B cell (primary cell): Measurements from ENCODE around the gene ULK4. TPM values are rescaled to one million over a fixed set of nuclear protein-coding genes. Genes with fewer than 3 reads are reported as not detected.

Experiments
- ATAC-seq: fragments of 200-7000 bp; cut with Tn5 transposase; one replicate; pipeline ENCODE4 v1.10.0; 2021; ENCODE audit warnings: low read depth, mild to moderate bottlenecking, moderate number of reproducible peaks, moderate library complexity
- CTCF ChIA-PET: fragments of 350-600 bp; sonication (Branson Sonifier 250); formaldehyde crosslinking; loops from one replicate; lab custom pipeline; 2021; ENCODE audit warnings: antibody characterized with exemption, inconsistent platforms; lab: Charles Lee
- POLR2A ChIA-PET: fragments of 350-600 bp; sonication (Branson Sonifier 250); formaldehyde crosslinking; loops from one replicate; lab custom pipeline; 2021; ENCODE audit warnings: antibody characterized with exemption; lab: Charles Lee
- DNase-seq: peaks from one replicate; pipeline ENCODE4 v3.0.0; 2013
- H2AFZ ChIP-seq: 2 replicates; pipeline ENCODE4 v1.6.1; 2012; ENCODE audit warnings: mild to moderate bottlenecking, low read depth, low read length; ENCODE audit not compliant: insufficient read depth, poor library complexity, severe bottlenecking
- H3K27ac ChIP-seq, 2 donors: 1 replicate in 1 of 2; 2 replicates in 1 of 2; pipeline ENCODE4 v1.5.1; 2012 to 2013; ENCODE audit warnings: low read length in 2 of 2, mild to moderate bottlenecking in 2 of 2, moderate library complexity in 1 of 2
- H3K27me3 ChIP-seq, 4 experiments: fragments of 200-600 bp in 1 of 4; sonication (generic) in 1 of 4; replicated peaks in 1 of 4; 1 replicate in 2 of 4; 2 replicates in 2 of 4; pipeline versions ENCODE4 v1.6.1 to v1.7.0; 2013 to 2016; ENCODE audit warnings: low read length in 3 of 4, mild to moderate bottlenecking in 2 of 4, mixed read lengths in 1 of 4, moderate library complexity in 1 of 4; ENCODE audit not compliant: insufficient read depth in 4 of 4, control insufficient read depth in 3 of 4; ENCODE audit errors: control extremely low read depth in 1 of 4
- H3K36me3 ChIP-seq, 2 experiments: replicated peaks in 1 of 2; 1 replicate in 1 of 2; 2 replicates in 1 of 2; pipeline versions ENCODE4 v1.6.1 to v1.7.1; 2013; ENCODE audit warnings: low read length in 1 of 2; ENCODE audit not compliant: insufficient read depth in 2 of 2, control insufficient read depth in 1 of 2; ENCODE audit errors: control extremely low read depth in 1 of 2, extremely low read depth in 1 of 2
- H3K4me1 ChIP-seq, 2 donors: fragments of 200-600 bp in 1 of 2; sonication (generic) in 1 of 2; 1 replicate in 1 of 2; 2 replicates in 1 of 2; pipeline versions ENCODE4 v1.5.1 to v1.6.1; 2013 to 2017; ENCODE audit warnings: low read length in 2 of 2; ENCODE audit not compliant: control insufficient read depth in 2 of 2, insufficient read depth in 2 of 2
- H3K4me2 ChIP-seq: replicated peaks from 2 replicates; pipeline ENCODE3; 2012; ENCODE audit warnings: mild to moderate bottlenecking, low read depth, low read length; ENCODE audit not compliant: poor library complexity, severe bottlenecking
- H3K4me3 ChIP-seq, 5 experiments: fragments of 200-600 bp in 1 of 5; sonication (generic) in 1 of 5; 1 replicate in 3 of 5; 2 replicates in 2 of 5; pipeline versions ENCODE4 v1.5.1 to v1.7.0; 2011 to 2016; ENCODE audit warnings: low read length in 4 of 5, mild to moderate bottlenecking in 4 of 5, low read depth in 2 of 5, control low read depth in 1 of 5, moderate library complexity in 1 of 5; ENCODE audit not compliant: insufficient read depth in 1 of 5; ENCODE audit errors: control extremely low read depth in 1 of 5, extremely low read depth in 1 of 5
- H3K79me2 ChIP-seq: fragments of 200-600 bp; sonication (generic); one replicate; pipeline ENCODE4 v1.6.0; 2016; ENCODE audit warnings: low read length; ENCODE audit not compliant: control insufficient read depth, insufficient read depth
- H3K9ac ChIP-seq: fragments of 200-600 bp; sonication (generic); 2 replicates; pipeline ENCODE4 v1.6.1; 2017; ENCODE audit warnings: mild to moderate bottlenecking, low read length, moderate library complexity
- H3K9me3 ChIP-seq, 3 donors: one replicate each; pipeline versions ENCODE4 v1.6.1 to v1.7.1; 2013; ENCODE audit warnings: low read length in 2 of 3; ENCODE audit not compliant: control insufficient read depth in 2 of 3, insufficient read depth in 1 of 3; ENCODE audit errors: control extremely low read depth in 1 of 3
- H4K20me1 ChIP-seq: 2 replicates; pipeline ENCODE4 v1.6.0; 2012; ENCODE audit warnings: mild to moderate bottlenecking, low read length; ENCODE audit not compliant: insufficient read depth, control insufficient read depth, poor library complexity, severe bottlenecking
- H3K27ac Mint-ChIP-seq: one replicate; pipeline ENCODE4 v1.8.0; 2021; ENCODE audit warnings: mixed read lengths
- H3K27me3 Mint-ChIP-seq: one replicate; pipeline ENCODE4 v1.8.0; 2021; ENCODE audit warnings: mixed read lengths
- H3K4me1 Mint-ChIP-seq: one replicate; pipeline ENCODE4 v1.8.0; 2021; ENCODE audit warnings: mixed read lengths
- H3K4me3 Mint-ChIP-seq: one replicate; pipeline ENCODE4 v1.8.0; 2021; ENCODE audit warnings: mixed read lengths
- H3K9me3 Mint-ChIP-seq: one replicate; pipeline ENCODE4 v1.8.0; 2022; ENCODE audit warnings: mixed read lengths; ENCODE audit not compliant: insufficient read depth
- EZH2 ChIP-seq: IDR thresholded peaks from 2 replicates; pipeline ENCODE4 v1.6.1; 2012; ENCODE audit warnings: borderline replicate concordance, low read depth, mild to moderate bottlenecking, moderate library complexity, low read length; ENCODE audit not compliant: insufficient read depth, poor library complexity, severe bottlenecking
- WGBS: methylation state at CpG from one replicate; pipeline ENCODE4 v1.1.5; 2013; ENCODE audit warnings: missing lambda C conversion rate; ENCODE audit not compliant: insufficient coverage; 5-methylcytosine and 5-hydroxymethylcytosine counted together
- intact Hi-C: fragments of 100-400 bp; cut with micrococcal nuclease; formaldehyde crosslinking; loops from one replicate; pipeline ENCODE4 v1.10.0; 2022
- polyA plus RNA-seq: library from polyadenylated mRNA; depleted of rRNA; stranded (reverse); fragments of >200 nt; gene quantifications from 2 replicates; pipeline ENCODE4 v1.2.3, GENCODE V29; 2012
- total RNA-seq, 2 donors: library from RNA; stranded (reverse); fragments of 120-200 nt in 1 of 2; gene quantifications; 1 replicate in 1 of 2; 2 replicates in 1 of 2; pipeline versions ENCODE4 v1.2.3 to v1.2.4, GENCODE V29; 2013 to 2022
- TF ChIP-seq, protein P1 (sequence below): fragments of 200-600 bp; IDR thresholded peaks from one replicate; pipeline ENCODE4 v1.8.0; 2022; ENCODE audit warnings: antibody characterized with exemption, mild to moderate bottlenecking

The ULK4 gene
- total and polyA plus RNA-seq, 2 donors (not counting 1 experiment from before 2014, with no cell fraction given), result 5.2 to 33.7 TPM

DNA sequence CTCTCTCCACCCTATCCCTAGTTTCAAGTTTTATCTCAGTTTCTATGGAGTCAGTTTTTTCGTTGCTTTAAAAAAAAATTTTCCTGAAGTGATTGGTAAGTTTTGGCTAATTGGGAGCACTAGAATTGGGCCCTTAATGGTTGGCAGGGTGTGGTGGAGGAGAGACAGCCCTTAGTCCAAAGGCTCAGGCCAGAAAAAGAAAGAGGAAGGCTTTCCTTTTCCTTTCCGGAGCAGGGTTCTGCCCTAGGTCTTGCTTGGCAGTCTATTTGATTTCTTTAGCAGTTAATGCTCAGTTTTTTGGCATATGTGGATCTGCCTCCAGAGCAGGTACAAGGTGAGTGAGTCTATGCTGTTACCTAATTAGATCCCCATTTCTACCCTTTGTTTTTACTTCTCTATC lies 739.9 kb downstream of the ULK4 start:
- WGBS, result 100% methylated on average over 1 of the region's 2 CpGs
- Histone ChIP-seq H3K27ac (no peak overlapping the region), H3K4me3 (no peak overlapping the region), H4K20me1 (peaks cover 80% of the 10 kb centered on the region), H3K9me3 (no peaks in the 10 kb centered on the region), H3K4me2 (no peak overlapping the region), H3K9ac (no peak overlapping the region), H2AFZ (no peak overlapping the region), H3K36me3 (peaks cover 15 to 32% of the 10 kb centered on the region in 2 experiments), H3K4me1 (peaks cover 2 to 20% of the 10 kb centered on the region in 2 donors), H3K79me2 (peaks cover 95% of the 10 kb centered on the region), H3K27me3 (no peaks in the 10 kb centered on the region)
- intact Hi-C loops, result loop anchor here (5.0 kb wide), 1 partner anchor 640 kb away; no protein-coding TSS in a partner anchor
- H3K4me1 Mint-ChIP-seq, result peaks cover 53% of the 10 kb centered on the region
- H3K9me3 Mint-ChIP-seq, result no peaks in the 10 kb centered on the region
- ATAC-seq (no peak), DNase-seq (no peak)
- no peaks in the 10 kb centered on the region for H3K27me3 Mint-ChIP-seq
- ChIA-PET CTCF (no interaction called here), POLR2A (interaction anchor here (0.6 kb wide), 2 partner anchors 19 to 22 kb away, joined by 4 to 6 read pairs; no protein-coding TSS in a partner anchor)
- H3K4me3 Mint-ChIP-seq, result no peak overlapping the region
- H3K27ac Mint-ChIP-seq, result peak overlapping the region; percentile 39
- TF ChIP-seq, protein P1, sequence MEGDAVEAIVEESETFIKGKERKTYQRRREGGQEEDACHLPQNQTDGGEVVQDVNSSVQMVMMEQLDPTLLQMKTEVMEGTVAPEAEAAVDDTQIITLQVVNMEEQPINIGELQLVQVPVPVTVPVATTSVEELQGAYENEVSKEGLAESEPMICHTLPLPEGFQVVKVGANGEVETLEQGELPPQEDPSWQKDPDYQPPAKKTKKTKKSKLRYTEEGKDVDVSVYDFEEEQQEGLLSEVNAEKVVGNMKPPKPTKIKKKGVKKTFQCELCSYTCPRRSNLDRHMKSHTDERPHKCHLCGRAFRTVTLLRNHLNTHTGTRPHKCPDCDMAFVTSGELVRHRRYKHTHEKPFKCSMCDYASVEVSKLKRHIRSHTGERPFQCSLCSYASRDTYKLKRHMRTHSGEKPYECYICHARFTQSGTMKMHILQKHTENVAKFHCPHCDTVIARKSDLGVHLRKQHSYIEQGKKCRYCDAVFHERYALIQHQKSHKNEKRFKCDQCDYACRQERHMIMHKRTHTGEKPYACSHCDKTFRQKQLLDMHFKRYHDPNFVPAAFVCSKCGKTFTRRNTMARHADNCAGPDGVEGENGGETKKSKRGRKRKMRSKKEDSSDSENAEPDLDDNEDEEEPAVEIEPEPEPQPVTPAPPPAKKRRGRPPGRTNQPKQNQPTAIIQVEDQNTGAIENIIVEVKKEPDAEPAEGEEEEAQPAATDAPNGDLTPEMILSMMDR, result no peak
- TF ChIP-seq EZH2, result no peak

- intact Hi-C loops, result loop anchor here (5.0 kb wide), 1 partner anchor 639 kb away; no protein-coding TSS in a partner anchor
- Histone ChIP-seq H3K9ac (no peak overlapping the region), H2AFZ (no peak overlapping the region), H3K27me3 (no peaks in the 10 kb centered on the region), H3K4me1 (peaks cover 8 to 27% of the 10 kb centered on the region in 2 donors), H3K27ac (no peak overlapping the region), H4K20me1 (peaks cover 80% of the 10 kb centered on the region), H3K36me3 (peaks cover 9 to 23% of the 10 kb centered on the region in 2 experiments), H3K9me3 (no peaks in the 10 kb centered on the region), H3K4me2 (no peak overlapping the region), H3K4me3 (no peak overlapping the region), H3K79me2 (peaks cover 96% of the 10 kb centered on the region)
- TF ChIP-seq EZH2, result no peak
- TF ChIP-seq, protein P1, result no peak
- ChIA-PET POLR2A (no interaction called here), CTCF (no interaction called here)
- DNase-seq (no peak), ATAC-seq (no peak)
- Mint-ChIP-seq H3K4me3 (no peak overlapping the region), H3K27ac (no peak overlapping the region), H3K9me3 (no peaks in the 10 kb centered on the region), H3K27me3 (no peaks in the 10 kb centered on the region), H3K4me1 (peaks cover 55% of the 10 kb centered on the region)
- 100% methylated on average over 2 of the region's 7 CpGs for WGBS
These were observed 740.8 kb downstream of the ULK4 start for GRCh38 chr3:41220906-41221677.
